Measurements from ENCODE around the gene POLR3G. TPM values are rescaled to one million over a fixed set of nuclear protein-coding genes. Genes with fewer than 3 reads are reported as not detected.

POLR3G gene
- total and polyA plus RNA-seq, 2 of the 13 experiments (the other 11 are each of a cell fraction or from before 2014, with no cell fraction given), result 1.2 to 7.3 TPM

DNA sequence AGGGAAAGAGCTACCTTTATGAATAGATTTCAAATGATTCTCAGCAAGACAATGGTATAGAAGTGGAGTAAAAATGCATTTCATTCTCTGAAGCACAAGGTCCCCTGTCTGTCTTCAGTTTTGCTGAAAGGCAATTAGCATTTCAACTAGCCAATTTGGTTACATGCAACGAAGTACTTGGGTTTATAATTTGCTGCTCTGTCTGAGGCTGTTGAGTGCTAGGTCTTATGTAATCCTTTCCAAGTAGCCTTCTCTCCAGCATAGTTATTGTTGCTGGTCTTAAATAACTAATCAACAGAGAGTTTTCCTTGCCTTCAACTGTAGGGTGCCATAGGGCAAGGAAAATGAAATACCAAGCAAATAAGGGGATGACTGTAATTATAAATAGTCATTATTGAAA, 88.4 kb downstream of the POLR3G start:
- intact Hi-C loops (cut with micrococcal nuclease; ENCODE audit: unreplicated experiment), result no loop called here

More for the DNA sequence above, 88.4 kb downstream of the POLR3G start:
- Histone ChIP-seq H3K79me2 (ENCODE audit: insufficient read depth, low read length) (no peaks in the 10 kb centered on the region), H2AFZ (ENCODE audit: low read length) (no peak overlapping the region), H3K27ac (ENCODE audit: extremely low read length, insufficient read depth, low read length) (no peak overlapping the region), H3K27me3 (ENCODE audit: control insufficient read depth in 1 of 2, insufficient read depth in 2 of 2, low read length in 2 of 2) (peaks cover 0 to 15% of the 10 kb centered on the region in 2 experiments; a peak in 3 of 5 replicates), H3K9me3 (ENCODE audit: low read length) (no peaks in the 10 kb centered on the region), H4K20me1 (ENCODE audit: insufficient read depth, low read length) (no peaks in the 10 kb centered on the region), H3K36me3 (replicated peaks in 1 of 2; ENCODE audit: control insufficient read depth in 1 of 2, insufficient read depth in 2 of 2, low read length in 2 of 2) (no peaks in the 10 kb centered on the region), H3K4me2 (ENCODE audit: low read depth, low read length) (no peak overlapping the region), H3K4me1 (ENCODE audit: insufficient read depth, low read length) (no peaks in the 10 kb centered on the region), H3K4me3 (replicated peaks in 1 of 3; ENCODE audit: insufficient read depth in 1 of 3, low read depth in 2 of 3, low read length in 3 of 3) (no peak overlapping the region), H3K9ac (ENCODE audit: insufficient read depth, low read depth, low read length) (no peak overlapping the region)
- BruUV-seq (replicated peaks), result no TSS peak
- ChIA-PET POLR2A (no interaction called here), CTCF (ENCODE audit: low intra/inter-chr PET ratio, low total read pairs) (no interaction called here)
- FAIRE-seq (no peak), ATAC-seq (no peak), DNase-seq (ENCODE audit: low spot score) (no peak)
- in situ Hi-C loops (cut with HindIII; ENCODE audit: extremely low pct_ligation_motif_present, low pct_unique_long_range_greater_than_20kb), result no loop called here
- 0% methylated on average over 1 of the region's 1 CpG for WGBS (ENCODE audit: low lambda C conversion rate)
- TF ChIP-seq GTF2F1 (IDR thresholded peaks at IDR 0.05; ENCODE audit: low read length), result no peak
- no peak for TF ChIP-seq ZNF746 (CRISPR knock-in tag; IDR thresholded peaks at IDR 0.05)
- no peak for TF ChIP-seq AKAP8 (CRISPR knock-in tag; IDR thresholded peaks at IDR 0.05)
- TF ChIP-seq, protein P1, sequence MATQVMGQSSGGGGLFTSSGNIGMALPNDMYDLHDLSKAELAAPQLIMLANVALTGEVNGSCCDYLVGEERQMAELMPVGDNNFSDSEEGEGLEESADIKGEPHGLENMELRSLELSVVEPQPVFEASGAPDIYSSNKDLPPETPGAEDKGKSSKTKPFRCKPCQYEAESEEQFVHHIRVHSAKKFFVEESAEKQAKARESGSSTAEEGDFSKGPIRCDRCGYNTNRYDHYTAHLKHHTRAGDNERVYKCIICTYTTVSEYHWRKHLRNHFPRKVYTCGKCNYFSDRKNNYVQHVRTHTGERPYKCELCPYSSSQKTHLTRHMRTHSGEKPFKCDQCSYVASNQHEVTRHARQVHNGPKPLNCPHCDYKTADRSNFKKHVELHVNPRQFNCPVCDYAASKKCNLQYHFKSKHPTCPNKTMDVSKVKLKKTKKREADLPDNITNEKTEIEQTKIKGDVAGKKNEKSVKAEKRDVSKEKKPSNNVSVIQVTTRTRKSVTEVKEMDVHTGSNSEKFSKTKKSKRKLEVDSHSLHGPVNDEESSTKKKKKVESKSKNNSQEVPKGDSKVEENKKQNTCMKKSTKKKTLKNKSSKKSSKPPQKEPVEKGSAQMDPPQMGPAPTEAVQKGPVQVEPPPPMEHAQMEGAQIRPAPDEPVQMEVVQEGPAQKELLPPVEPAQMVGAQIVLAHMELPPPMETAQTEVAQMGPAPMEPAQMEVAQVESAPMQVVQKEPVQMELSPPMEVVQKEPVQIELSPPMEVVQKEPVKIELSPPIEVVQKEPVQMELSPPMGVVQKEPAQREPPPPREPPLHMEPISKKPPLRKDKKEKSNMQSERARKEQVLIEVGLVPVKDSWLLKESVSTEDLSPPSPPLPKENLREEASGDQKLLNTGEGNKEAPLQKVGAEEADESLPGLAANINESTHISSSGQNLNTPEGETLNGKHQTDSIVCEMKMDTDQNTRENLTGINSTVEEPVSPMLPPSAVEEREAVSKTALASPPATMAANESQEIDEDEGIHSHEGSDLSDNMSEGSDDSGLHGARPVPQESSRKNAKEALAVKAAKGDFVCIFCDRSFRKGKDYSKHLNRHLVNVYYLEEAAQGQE (IDR thresholded peaks at IDR 0.05; ENCODE audit: borderline replicate concordance in 1 of 2, low read depth in 1 of 2, low read length in 2 of 2), result no peak
- TF ChIP-seq HES4 (CRISPR knock-in tag; IDR thresholded peaks at IDR 0.05; ENCODE audit: borderline replicate concordance), result no peak
- no peak for TF ChIP-seq NKX3-1 (CRISPR knock-in tag; IDR thresholded peaks at IDR 0.05)

Other genes with a start within 250 kb of the POLR3G start
- 71.5 and 111 TPM in 2 replicates for gene CETN3, start 65.1 kb upstream of the POLR3G start, total RNA-seq (2016; rRNA removed; fragmentation: Illumina TruSeq; extraction: Trizol)
- 10.9 and 15.4 TPM in 2 replicates for gene CETN3, start 65.1 kb upstream of the POLR3G start, polyA plus RNA-seq (2011; rRNA removed)
- gene MBLAC2, start 93 bp upstream of the POLR3G start, total RNA-seq (2016; rRNA removed; fragmentation: Illumina TruSeq; extraction: Trizol), result 4.1 and 5.7 TPM in 2 replicates
- gene MBLAC2, start 93 bp upstream of the POLR3G start, polyA plus RNA-seq (2011; rRNA removed), result 2.9 and 3.5 TPM in 2 replicates
- gene LYSMD3, start 54.7 kb downstream of the POLR3G start, total RNA-seq (2016; rRNA removed; fragmentation: Illumina TruSeq; extraction: Trizol), result 13.8 and 22.2 TPM in 2 replicates
- 6.3 and 9.1 TPM in 2 replicates for gene LYSMD3, start 54.7 kb downstream of the POLR3G start, polyA plus RNA-seq (2011; rRNA removed)
- gene ADGRV1, start 83.9 kb downstream of the POLR3G start, total RNA-seq (2016; rRNA removed; fragmentation: Illumina TruSeq; extraction: Trizol), result 0.84 and 1.7 TPM in 2 replicates
- 3.9 and 5.9 TPM in 2 replicates for gene ADGRV1, start 83.9 kb downstream of the POLR3G start, polyA plus RNA-seq (2011; rRNA removed)

Data from HepG2 (cell line).